ENCODE results near the gene ZNF592. TPM values are rescaled to one million over a fixed set of nuclear protein-coding genes. Genes with fewer than 3 reads are reported as not detected.

The ZNF592 gene
- total and polyA plus RNA-seq, 9 of the 15 experiments (the other 6 are each of a cell fraction or from before 2014, with no cell fraction given) = 0.88 to 23.8 (median 7.4) TPM

- TF ChIP-seq SOX6 (IDR thresholded peaks at IDR 0.05) = peak; percentile 84
- TF ChIP-seq ADNP (tag; IDR thresholded peaks at IDR 0.05) = peak; percentile 50; the same call in 1 of the 2 replicates
- TF ChIP-seq SMAD4 (CRISPR knock-in tag; conservative IDR thresholded peaks at IDR 0.05) = peak; percentile 57; the same call in 1 of the 2 replicates
- peak in 1 of 2 experiments; percentile 58; a peak in 1 of 3 replicates for TF ChIP-seq CBX3 (IDR thresholded peaks at IDR 0.05; ENCODE audit: borderline replicate concordance in 1 of 2, low read length in 2 of 2)
- TF ChIP-seq SIRT6 (IDR thresholded peaks at IDR 0.05; ENCODE audit: low read depth, low read length) = no peak
- 0 out of 2 replicates have a peak, but pooled peaks have one; percentile 43 for TF ChIP-seq FOXJ2 (tag; IDR thresholded peaks at IDR 0.05)
- peak; percentile 11; the same call in 1 of the 2 replicates for TF ChIP-seq STAT5A (IDR thresholded peaks at IDR 0.05; ENCODE audit: borderline replicate concordance, low read length)
- TF ChIP-seq TCF3 (CRISPR knock-in tag; IDR thresholded peaks at IDR 0.05) = peak; percentile 46
- TF ChIP-seq HEY1 (CRISPR knock-in tag; IDR thresholded peaks at IDR 0.05; ENCODE audit: borderline replicate concordance) = no peak
- TF ChIP-seq BMI1 (IDR thresholded peaks at IDR 0.05; ENCODE audit: low read length) = no peak
- TF ChIP-seq FOXK1 (CRISPR knock-in tag; IDR thresholded peaks at IDR 0.05; ENCODE audit: borderline replicate concordance) = no peak
- TF ChIP-seq ARID2 (IDR thresholded peaks at IDR 0.05) = peak; percentile 42; the same call in 1 of the 2 replicates
- TF ChIP-seq CGGBP1 (CRISPR knock-in tag; IDR thresholded peaks at IDR 0.05) = no peak
- peak; percentile 65 to 96 for TF ChIP-seq AFF1 (IDR thresholded peaks at IDR 0.05; ENCODE audit: low read depth in 1 of 2, partially characterized antibody in 2 of 2)
- TF ChIP-seq ARID3A (IDR thresholded peaks at IDR 0.05; ENCODE audit: borderline replicate concordance, low read depth, low read length) = peak; percentile 26; the same call in 1 of the 2 replicates
- TF ChIP-seq BCLAF1 (IDR thresholded peaks at IDR 0.05; ENCODE audit: borderline replicate concordance in 1 of 2, control insufficient read depth in 1 of 2, low read depth in 2 of 2, low read length in 1 of 2) = no peak
- peak; percentile 79; the same call in 1 of the 2 replicates for TF ChIP-seq NFATC3 (IDR thresholded peaks at IDR 0.05)
- peak; percentile 46; the same call in 1 of the 2 replicates for TF ChIP-seq RAD51 (IDR thresholded peaks at IDR 0.05; ENCODE audit: borderline replicate concordance, low read depth)
Measured at GRCh38 chr15:84734794-84735479, 13.5 kb upstream of the ZNF592 start (continued).

Data from K562 (cell line).